Body of pancreas (tissue), 4 donors: ENCODE measurements around the gene NME2.

Experiments
- POLR2A ChIP-seq, 3 donors: fragments of 450-650 bp; IDR thresholded peaks; one replicate each; pipeline ENCODE4 v1.6.1; 2016; ENCODE audit warnings: antibody characterized with exemption in 3 of 3, mild to moderate bottlenecking in 2 of 3
- TF ChIP-seq, protein P1 (sequence below), 7 experiments: fragments of 450-650 bp in 4 of 7; fragments of 200-600 bp in 3 of 7; sonication (generic) in 3 of 7; IDR thresholded peaks; one replicate each; pipeline ENCODE4 v1.5.1; 2016 to 2019; ENCODE audit warnings: antibody characterized with exemption in 7 of 7

DNA sequence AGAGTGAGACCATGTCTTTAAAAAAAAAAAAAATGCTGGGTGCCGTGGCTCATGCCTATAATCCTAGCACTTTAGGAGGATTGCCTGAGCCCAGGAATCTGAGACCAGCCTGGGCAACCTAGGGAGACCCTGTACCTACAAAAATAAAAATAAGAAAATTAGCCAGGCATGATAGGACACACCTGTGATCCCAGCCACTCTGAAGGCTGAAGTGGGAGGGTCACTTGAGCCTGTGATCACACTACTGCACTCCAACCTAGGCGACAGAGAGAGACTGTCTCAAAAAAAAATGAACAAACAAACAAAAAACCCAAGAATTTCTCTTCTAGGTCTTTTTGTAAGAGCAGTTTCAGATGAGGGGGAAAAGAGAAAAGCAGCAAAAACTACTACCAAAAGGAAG is 34.6 kb downstream of the NME2 start:
- TF ChIP-seq POLR2A (IDR thresholded peaks at IDR 0.05): no peak
- TF ChIP-seq, protein P1, sequence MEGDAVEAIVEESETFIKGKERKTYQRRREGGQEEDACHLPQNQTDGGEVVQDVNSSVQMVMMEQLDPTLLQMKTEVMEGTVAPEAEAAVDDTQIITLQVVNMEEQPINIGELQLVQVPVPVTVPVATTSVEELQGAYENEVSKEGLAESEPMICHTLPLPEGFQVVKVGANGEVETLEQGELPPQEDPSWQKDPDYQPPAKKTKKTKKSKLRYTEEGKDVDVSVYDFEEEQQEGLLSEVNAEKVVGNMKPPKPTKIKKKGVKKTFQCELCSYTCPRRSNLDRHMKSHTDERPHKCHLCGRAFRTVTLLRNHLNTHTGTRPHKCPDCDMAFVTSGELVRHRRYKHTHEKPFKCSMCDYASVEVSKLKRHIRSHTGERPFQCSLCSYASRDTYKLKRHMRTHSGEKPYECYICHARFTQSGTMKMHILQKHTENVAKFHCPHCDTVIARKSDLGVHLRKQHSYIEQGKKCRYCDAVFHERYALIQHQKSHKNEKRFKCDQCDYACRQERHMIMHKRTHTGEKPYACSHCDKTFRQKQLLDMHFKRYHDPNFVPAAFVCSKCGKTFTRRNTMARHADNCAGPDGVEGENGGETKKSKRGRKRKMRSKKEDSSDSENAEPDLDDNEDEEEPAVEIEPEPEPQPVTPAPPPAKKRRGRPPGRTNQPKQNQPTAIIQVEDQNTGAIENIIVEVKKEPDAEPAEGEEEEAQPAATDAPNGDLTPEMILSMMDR (IDR thresholded peaks at IDR 0.05): no peak
